ENCODE measurements around the gene MPDZ. TPM values are rescaled to one million over a fixed set of nuclear protein-coding genes. Genes with fewer than 3 reads are reported as not detected.

MPDZ gene
- polyA plus RNA-seq, 1 donor (not counting 4 experiments of a cell fraction or from before 2014, with no cell fraction given): 9.0 TPM

GRCh38 chr9:13269589-13270452 lies 9.7 kb downstream of the MPDZ start:
- no peaks in the 10 kb centered on the region for H3K9me1 ChIP-seq (ENCODE audit: control insufficient read depth, extremely low read depth, insufficient read depth, low read length)
- no peak overlapping the region for H3K4me3 ChIP-seq (ENCODE audit: control insufficient read depth in 2 of 3, extremely low read depth in 1 of 3, insufficient read depth in 2 of 3, low read depth in 1 of 3, low read length in 3 of 3)
- no peaks in the 10 kb centered on the region for H3K27me3 ChIP-seq (ENCODE audit: control insufficient read depth, extremely low read depth, insufficient read depth, low read length)
- no peaks in the 10 kb centered on the region for H4K20me1 ChIP-seq (ENCODE audit: control insufficient read depth, extremely low read depth, insufficient read depth, low read length)
- H3K27ac ChIP-seq (ENCODE audit: control insufficient read depth, insufficient read depth, low read length): no peak overlapping the region
- TF ChIP-seq CTCF (optimal IDR thresholded peaks at IDR 0.05 in 1 of 3, IDR thresholded peaks at IDR 0.05 in 1 of 3, conservative IDR thresholded peaks at IDR 0.05 in 1 of 3; ENCODE audit: extremely low read depth in 1 of 3, insufficient read depth in 2 of 3, low read length in 3 of 3): no peak
- no peak for TF ChIP-seq EZH2 (IDR thresholded peaks at IDR 0.05; ENCODE audit: low read length)
- peaks cover 9% of the 10 kb centered on the region for H3K4me1 ChIP-seq (ENCODE audit: control insufficient read depth, extremely low read depth, insufficient read depth, low read length)
- FAIRE-seq: peak; percentile 59
- H3K36me3 ChIP-seq (ENCODE audit: control insufficient read depth in 2 of 2, extremely low read depth in 1 of 2, insufficient read depth in 2 of 2, low read length in 2 of 2): no peaks in the 10 kb centered on the region
- H3K9me3 ChIP-seq (ENCODE audit: control insufficient read depth, low read depth, low read length): no peaks in the 10 kb centered on the region
- H3K9ac ChIP-seq (ENCODE audit: control insufficient read depth, extremely low read depth, insufficient read depth, low read length): no peak overlapping the region
- DNase-seq (ENCODE audit: low read depth, low spot score): no peak
- H3K4me2 ChIP-seq (ENCODE audit: control insufficient read depth, extremely low read depth, insufficient read depth, low read depth, low read length): no peak overlapping the region
- dilution Hi-C loops (cut with MboI; ENCODE audit: extremely low pct_ligation_motif_present, low sequenced_read_pairs): no loop called here
- no peak overlapping the region for H2AFZ ChIP-seq (ENCODE audit: control insufficient read depth, low read length)
- no peaks in the 10 kb centered on the region for H3K79me2 ChIP-seq (ENCODE audit: control insufficient read depth, insufficient read depth, low read length)

DNA sequence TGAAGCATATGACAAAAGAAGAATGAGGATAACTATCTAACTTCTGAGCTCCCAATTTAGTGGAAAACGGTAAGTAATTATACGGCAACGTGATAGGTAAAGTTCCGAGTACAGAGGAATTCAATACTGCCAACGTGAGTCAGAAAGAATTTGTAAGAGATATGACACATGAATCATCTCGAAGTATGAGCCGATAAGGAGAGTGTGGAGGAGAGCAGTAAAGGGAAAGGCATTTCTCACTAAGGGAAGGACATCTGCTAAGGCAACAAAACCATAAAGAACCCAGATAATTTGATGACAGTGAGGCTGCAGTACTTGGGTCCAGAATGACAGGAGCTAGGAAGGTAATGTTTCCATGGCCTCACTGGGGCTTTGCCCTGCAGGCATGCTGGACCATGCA lies 11.0 kb downstream of the MPDZ start:
- no peaks in the 10 kb centered on the region for H3K27me3 ChIP-seq (ENCODE audit: control insufficient read depth, extremely low read depth, insufficient read depth, low read length)
- peaks cover 9% of the 10 kb centered on the region for H3K4me1 ChIP-seq (ENCODE audit: control insufficient read depth, extremely low read depth, insufficient read depth, low read length)
- H3K9me3 ChIP-seq (ENCODE audit: control insufficient read depth, low read depth, low read length): no peaks in the 10 kb centered on the region
- no peak overlapping the region for H3K9ac ChIP-seq (ENCODE audit: control insufficient read depth, extremely low read depth, insufficient read depth, low read length)
- dilution Hi-C loops (cut with MboI; ENCODE audit: extremely low pct_ligation_motif_present, low sequenced_read_pairs): no loop called here
- H3K27ac ChIP-seq (ENCODE audit: control insufficient read depth, insufficient read depth, low read length): no peak overlapping the region
- H4K20me1 ChIP-seq (ENCODE audit: control insufficient read depth, extremely low read depth, insufficient read depth, low read length): no peaks in the 10 kb centered on the region
- H3K9me1 ChIP-seq (ENCODE audit: control insufficient read depth, extremely low read depth, insufficient read depth, low read length): no peaks in the 10 kb centered on the region
- H2AFZ ChIP-seq (ENCODE audit: control insufficient read depth, low read length): no peak overlapping the region
- FAIRE-seq: peak; percentile 69
- no peaks in the 10 kb centered on the region for H3K79me2 ChIP-seq (ENCODE audit: control insufficient read depth, insufficient read depth, low read length)
- H3K36me3 ChIP-seq (ENCODE audit: control insufficient read depth in 2 of 2, extremely low read depth in 1 of 2, insufficient read depth in 2 of 2, low read length in 2 of 2): no peaks in the 10 kb centered on the region
- no peak for DNase-seq (ENCODE audit: low read depth, low spot score)
- no peak for TF ChIP-seq EZH2 (IDR thresholded peaks at IDR 0.05; ENCODE audit: low read length)
- TF ChIP-seq CTCF (optimal IDR thresholded peaks at IDR 0.05 in 1 of 3, IDR thresholded peaks at IDR 0.05 in 1 of 3, conservative IDR thresholded peaks at IDR 0.05 in 1 of 3; ENCODE audit: extremely low read depth in 1 of 3, insufficient read depth in 2 of 3, low read length in 3 of 3): no peak
- H3K4me2 ChIP-seq (ENCODE audit: control insufficient read depth, extremely low read depth, insufficient read depth, low read depth, low read length): no peak overlapping the region
- H3K4me3 ChIP-seq (ENCODE audit: control insufficient read depth in 2 of 3, extremely low read depth in 1 of 3, insufficient read depth in 2 of 3, low read depth in 1 of 3, low read length in 3 of 3): no peak overlapping the region

Measured in keratinocyte (primary cell).